ENCODE results near the gene SOD1.

GRCh38 chr21:31684918-31685317, 25.4 kb downstream of the SOD1 start:
- TF ChIP-seq, protein P1, sequence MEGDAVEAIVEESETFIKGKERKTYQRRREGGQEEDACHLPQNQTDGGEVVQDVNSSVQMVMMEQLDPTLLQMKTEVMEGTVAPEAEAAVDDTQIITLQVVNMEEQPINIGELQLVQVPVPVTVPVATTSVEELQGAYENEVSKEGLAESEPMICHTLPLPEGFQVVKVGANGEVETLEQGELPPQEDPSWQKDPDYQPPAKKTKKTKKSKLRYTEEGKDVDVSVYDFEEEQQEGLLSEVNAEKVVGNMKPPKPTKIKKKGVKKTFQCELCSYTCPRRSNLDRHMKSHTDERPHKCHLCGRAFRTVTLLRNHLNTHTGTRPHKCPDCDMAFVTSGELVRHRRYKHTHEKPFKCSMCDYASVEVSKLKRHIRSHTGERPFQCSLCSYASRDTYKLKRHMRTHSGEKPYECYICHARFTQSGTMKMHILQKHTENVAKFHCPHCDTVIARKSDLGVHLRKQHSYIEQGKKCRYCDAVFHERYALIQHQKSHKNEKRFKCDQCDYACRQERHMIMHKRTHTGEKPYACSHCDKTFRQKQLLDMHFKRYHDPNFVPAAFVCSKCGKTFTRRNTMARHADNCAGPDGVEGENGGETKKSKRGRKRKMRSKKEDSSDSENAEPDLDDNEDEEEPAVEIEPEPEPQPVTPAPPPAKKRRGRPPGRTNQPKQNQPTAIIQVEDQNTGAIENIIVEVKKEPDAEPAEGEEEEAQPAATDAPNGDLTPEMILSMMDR (IDR thresholded peaks at IDR 0.05) = no peak
- no peak for TF ChIP-seq EP300 (IDR thresholded peaks at IDR 0.05)

Measured in tibial nerve (tissue), 4 donors.